Breast epithelium (tissue), 3 donors: ENCODE data around the gene TRPT1.

Experiments
- POLR2A ChIP-seq: fragments of 450-650 bp; IDR thresholded peaks from one replicate; pipeline ENCODE4 v1.6.1; 2016; ENCODE audit warnings: antibody characterized with exemption, mild to moderate bottlenecking, moderate library complexity
- POLR2AphosphoS5 ChIP-seq, 3 donors: sonication (generic); formaldehyde crosslinking; IDR thresholded peaks; one replicate each; pipeline ENCODE4 v1.6.1; 2017; ENCODE audit warnings: antibody characterized with exemption in 3 of 3
- TF ChIP-seq, protein P1 (sequence below), 3 donors: fragments of 450-650 bp; IDR thresholded peaks; one replicate each; pipeline ENCODE4 v1.5.1; 2016 to 2017; ENCODE audit warnings: antibody characterized with exemption in 3 of 3, mild to moderate bottlenecking in 3 of 3, moderate library complexity in 3 of 3

DNA sequence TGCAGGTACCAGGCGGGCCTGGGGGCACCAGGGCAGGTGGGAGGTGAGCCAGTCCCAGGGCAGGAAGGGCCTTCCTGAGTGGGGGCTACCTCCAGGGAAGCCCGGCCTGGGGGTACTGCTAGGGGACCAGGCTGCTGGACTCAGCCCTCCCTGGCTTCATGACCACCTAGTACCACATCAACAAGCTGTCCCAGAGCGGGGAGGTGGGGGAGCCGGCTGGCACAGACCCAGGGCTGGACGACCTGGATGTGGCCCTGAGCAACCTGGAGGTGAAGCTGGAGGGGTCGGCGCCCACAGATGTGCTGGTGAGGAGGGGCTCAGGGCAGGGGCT is 6.7 kb downstream of the TRPT1 start:
- TF ChIP-seq, protein P1, sequence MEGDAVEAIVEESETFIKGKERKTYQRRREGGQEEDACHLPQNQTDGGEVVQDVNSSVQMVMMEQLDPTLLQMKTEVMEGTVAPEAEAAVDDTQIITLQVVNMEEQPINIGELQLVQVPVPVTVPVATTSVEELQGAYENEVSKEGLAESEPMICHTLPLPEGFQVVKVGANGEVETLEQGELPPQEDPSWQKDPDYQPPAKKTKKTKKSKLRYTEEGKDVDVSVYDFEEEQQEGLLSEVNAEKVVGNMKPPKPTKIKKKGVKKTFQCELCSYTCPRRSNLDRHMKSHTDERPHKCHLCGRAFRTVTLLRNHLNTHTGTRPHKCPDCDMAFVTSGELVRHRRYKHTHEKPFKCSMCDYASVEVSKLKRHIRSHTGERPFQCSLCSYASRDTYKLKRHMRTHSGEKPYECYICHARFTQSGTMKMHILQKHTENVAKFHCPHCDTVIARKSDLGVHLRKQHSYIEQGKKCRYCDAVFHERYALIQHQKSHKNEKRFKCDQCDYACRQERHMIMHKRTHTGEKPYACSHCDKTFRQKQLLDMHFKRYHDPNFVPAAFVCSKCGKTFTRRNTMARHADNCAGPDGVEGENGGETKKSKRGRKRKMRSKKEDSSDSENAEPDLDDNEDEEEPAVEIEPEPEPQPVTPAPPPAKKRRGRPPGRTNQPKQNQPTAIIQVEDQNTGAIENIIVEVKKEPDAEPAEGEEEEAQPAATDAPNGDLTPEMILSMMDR (IDR thresholded peaks at IDR 0.05) = no peak
- no peak for TF ChIP-seq POLR2A
- no peak for TF ChIP-seq POLR2AphosphoS5 (IDR thresholded peaks at IDR 0.05)
